GM19467 (cell line): ENCODE measurements around the gene HMOX1.
"Not testable (repeated sequence)": the region's sequence is repeated elsewhere in the genome, so short reads cannot be mapped to it uniquely, and the experiment has no call there.

Experiments
- ATAC-seq: cut with Tn5 transposase; IDR thresholded peaks from one replicate; pipeline ENCODE4 v1.9.1; 2021; ENCODE audit warnings: mild to moderate bottlenecking, moderate library complexity; ENCODE audit not compliant: unreplicated experiment

HMOX1 gene

DNA sequence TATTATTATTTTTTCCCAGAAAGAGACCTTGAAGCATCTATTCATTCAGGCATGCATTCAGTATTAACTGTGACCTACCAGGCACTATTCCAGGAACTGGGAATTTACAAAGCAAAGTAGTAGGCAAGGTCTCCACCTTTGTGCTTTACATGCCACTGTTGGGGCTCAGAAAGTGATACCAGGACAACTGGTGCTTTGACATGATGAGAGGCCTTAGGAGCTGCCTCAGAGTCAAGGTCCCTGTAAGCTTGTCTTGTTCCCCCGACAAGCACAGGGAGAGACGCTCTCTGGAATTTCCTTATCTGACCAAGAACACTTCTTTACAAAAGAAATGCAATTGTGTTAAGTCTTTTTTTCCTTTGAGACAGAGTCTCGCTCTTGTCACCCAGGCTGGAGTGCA lies 2.3 kb upstream of the HMOX1 start:
- ATAC-seq = no peak

- ATAC-seq = no peak
Measured at GRCh38 chr22:35379146-35379993, 1.5 kb upstream of the HMOX1 start.

- no peak for ATAC-seq
Measured at GRCh38 chr22:35380013-35380412, 883 bp upstream of the HMOX1 start.

DNA sequence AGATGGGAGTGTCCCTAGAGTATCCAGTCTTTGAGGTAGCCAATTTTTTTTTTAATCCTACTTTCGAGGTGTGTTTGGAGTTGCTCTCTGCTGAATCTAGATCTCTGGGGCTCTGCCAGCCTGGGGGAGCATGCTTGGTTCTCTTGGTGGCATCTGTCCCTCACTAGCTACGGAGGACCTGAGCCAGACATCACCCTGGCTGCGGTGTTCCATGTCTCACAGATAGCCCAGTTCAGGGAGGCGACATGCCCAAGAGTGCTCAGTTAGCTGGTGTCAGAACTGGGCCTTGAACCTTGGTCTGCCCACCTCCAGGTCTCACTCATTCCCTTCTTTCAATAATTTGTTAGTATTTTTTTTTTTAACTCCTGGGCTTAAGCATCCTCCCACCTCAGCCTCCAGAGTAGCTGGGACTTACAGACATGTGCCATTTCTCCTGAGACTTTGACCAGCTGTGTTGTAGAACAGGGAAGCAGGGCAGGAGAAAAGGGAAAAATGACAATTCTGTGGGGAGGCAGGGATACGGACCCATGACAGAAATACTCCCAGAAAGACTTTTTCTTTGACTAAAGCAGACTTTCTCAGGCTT lies 621 bp downstream of the HMOX1 start:
- no peak for ATAC-seq

DNA sequence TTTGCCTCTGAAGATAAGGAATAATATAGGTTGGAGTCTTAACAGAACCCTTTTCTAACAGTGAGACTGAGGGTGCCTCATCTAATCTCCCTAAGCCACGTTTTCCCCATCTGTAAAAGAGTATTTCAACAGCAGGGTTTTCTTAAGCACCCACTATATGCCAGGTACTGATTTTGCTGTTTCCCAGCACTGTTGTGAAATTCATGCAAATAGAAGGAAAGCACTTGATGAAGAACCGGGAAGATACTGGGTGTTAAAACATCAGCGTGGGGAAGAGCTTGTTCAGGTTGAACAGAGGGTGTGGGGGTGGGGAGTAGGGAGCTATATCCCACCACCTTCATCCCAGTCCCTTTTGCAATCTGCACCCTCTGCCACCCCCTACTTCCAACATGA lies 2.8 kb downstream of the HMOX1 start:
- no peak for ATAC-seq

DNA sequence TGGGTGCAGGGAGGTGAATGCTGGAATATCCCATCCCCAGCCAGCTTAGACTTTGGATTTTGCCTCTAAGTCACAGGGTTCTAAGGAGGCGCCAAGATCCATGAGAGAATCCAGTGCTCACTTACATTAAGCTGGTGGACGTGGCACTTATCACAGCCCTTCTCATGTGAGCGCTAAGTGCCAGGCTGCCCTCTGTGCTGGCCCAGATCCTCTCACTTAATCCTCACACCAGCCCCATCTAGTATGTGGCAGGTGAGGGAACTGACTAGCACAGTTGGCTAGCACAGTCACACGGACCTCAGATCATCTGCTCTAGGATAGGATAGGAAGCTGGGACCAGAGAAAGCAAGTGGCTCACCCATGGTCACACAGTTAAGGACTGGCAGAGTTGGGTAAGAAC lies 3.6 kb downstream of the HMOX1 start:
- ATAC-seq = no peak

DNA sequence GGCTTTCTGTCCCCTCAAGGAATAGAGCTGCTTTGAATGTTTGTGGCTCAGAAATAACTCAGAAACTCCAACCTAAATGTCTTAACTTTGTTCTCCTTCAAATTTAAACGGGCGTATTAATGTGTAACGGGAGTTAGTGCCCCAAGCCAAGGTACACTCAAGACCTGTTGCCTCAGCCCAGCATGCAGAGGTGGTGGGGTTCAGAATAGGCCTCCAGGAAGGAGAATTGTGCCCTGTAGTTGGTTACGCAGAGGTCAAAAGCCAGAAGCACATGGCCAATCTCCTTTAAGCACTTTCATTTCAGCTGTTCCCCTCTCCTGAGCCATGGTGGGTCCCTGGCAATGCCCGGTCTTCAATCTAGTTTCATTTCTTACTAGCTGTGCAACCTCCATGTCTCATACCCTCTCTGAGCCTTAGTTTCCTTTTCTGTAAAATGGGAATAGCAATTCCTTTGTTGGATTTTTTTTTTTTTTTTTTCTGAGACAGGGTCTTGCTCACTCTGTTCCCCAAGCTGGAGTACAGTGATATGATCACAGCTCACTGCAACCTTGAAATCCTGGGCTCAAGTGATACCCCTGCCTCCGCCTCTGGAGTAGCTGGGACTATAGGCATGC lies 4.2 kb downstream of the HMOX1 start:
- ATAC-seq = no peak

- no peak for ATAC-seq
Measured at GRCh38 chr22:35386670-35387288, 5.9 kb downstream of the HMOX1 start.

DNA sequence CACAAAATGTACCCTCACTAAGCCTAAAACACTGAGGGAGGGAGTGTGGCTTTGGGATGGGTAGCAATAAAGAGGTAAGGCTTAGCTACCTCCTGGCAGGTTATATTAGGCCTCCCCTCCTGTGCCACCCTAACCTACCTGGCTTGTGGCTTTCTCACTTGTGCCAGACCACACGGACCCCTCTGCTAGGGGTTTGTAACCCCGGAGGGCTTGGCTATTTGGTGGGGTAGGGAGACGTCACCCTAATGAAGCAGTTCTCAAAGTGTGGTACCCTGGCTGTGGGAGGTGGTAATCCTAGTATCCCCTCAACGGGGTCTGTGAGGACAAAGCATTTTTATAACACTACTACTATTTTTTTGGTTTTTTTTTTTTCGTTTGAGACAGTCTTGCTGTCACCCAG lies 10.0 kb downstream of the HMOX1 start:
- ATAC-seq = no peak

- ATAC-seq = no peak
Measured at GRCh38 chr22:35392357-35392756, 11.5 kb downstream of the HMOX1 start.

GRCh38 chr22:35393116-35394010 lies 12.5 kb downstream of the HMOX1 start:
- no peak for ATAC-seq

DNA sequence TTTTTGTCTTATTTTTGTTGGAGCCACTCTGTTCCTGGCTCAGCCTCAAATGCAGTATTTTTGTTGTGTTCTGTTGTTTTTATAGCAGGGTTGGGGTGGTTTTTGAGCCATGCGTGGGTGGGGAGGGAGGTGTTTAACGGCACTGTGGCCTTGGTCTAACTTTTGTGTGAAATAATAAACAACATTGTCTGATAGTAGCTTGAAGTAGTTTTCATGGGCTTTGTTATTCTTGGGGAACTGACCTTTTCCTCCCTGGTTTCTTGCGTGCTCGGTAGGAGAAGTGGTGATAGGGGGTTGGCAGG lies 13.1 kb downstream of the HMOX1 start:
- ATAC-seq = no peak

DNA sequence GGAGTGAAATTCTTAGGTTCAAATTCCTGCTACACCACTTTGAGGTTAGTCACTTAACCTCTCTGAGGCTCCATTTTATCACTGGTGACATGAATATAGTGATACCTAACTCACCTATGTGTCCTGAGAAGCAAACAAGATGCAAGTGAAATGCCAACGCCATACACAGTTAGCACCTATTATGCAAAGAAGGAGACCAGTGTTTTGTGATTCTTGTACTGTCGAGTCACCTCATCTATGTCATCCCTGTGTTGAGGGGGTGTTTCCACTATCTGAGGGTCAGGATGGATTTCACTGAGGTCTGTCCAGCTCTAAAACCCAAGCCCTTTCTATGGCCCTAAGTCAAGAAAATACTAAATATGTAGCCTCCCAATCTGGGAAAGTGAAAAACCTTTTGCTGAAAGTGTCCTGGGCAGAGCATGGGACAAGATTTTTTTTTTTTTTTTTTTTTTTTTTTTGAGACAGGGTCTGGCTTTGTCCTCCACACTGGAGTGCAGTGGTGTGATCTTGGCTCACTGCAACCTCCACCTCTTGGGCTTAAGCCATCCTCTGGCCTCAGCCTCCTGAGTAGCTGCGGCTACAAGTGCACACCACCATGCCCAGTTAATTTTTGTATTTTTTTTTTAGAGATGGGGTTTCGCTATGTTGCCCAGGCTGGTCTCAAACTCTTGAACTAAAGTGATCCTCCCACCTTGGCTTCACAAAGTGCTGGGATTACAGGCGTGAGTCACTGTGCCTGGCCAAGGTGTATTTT lies 14.1 kb downstream of the HMOX1 start:
- ATAC-seq = no peak

DNA sequence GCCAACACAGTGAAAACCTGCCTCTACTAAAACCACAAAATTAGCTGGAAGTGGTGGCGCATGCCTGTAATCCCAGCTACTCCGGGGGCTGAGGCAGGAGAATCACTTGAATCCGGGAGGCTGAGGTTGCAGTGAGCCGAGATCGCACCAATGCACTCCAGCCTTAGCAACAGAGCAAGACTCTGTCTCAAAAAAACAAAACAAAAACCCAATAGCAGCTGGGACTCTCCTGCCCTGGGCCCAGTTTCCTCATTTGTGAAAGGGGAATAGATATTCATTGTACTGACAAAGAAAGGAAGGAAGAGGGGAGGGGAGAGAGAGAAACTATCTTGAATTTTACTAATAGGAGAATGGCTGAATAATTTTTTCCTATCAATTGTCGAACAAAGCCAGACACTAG lies 15.7 kb downstream of the HMOX1 start:
- ATAC-seq = not testable (repeated sequence)

DNA sequence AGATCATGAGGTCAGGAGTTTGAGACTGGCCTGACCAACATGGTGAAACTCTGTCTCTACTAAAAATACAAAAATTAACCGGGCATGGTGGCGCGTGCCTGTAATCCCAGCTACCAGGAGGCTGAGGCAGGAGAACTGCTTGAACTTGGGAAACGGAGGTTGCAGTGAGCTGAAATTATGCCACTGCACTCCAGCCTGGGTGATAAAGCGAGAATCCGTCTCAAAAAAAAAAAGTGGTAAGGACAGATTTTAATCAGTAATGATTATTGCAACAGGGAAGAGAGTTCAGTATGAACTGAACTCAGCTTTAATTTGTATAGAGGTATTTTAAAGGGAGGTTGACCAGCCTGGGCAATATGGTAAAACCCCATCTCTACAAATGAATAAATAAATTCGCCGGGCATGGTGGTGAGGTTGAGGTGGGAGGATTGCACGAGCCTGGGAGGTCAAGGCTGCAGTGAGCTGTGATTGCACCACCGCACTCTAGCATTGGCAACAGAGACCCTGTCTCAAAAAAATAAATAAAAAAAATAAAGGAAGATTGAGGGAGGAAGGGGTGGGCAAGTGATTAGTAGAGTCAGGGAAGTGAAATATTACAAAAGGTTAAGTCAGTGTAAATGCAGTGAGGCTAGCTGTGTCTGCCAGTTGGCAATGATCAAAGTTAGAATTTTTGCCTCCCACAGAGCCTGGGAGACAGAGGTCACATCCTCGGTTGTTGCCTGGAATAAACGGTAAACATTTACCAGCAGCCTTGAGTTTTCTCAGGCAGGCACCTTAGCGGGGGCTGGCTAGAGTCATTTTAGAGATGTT lies 16.4 kb downstream of the HMOX1 start:
- ATAC-seq = no peak

DNA sequence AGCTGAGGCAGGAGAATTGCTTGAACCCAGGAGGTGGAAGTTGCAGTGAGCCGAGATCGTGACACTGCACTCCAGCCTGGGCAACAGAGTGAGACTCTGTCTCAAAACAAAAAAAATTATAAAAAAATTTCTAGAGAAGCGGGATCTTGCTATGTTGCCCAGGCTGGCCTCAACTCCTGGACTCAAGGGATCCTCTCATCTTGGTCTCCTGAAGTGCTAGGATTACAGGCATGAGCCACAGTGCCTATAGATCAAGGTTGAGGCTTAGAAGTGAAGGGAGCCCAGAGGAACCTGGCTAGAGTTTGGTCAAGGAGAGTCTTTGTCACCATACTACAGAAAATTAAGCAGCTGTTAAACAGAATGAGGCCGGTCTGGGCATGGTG lies 17.7 kb downstream of the HMOX1 start:
- no peak for ATAC-seq

DNA sequence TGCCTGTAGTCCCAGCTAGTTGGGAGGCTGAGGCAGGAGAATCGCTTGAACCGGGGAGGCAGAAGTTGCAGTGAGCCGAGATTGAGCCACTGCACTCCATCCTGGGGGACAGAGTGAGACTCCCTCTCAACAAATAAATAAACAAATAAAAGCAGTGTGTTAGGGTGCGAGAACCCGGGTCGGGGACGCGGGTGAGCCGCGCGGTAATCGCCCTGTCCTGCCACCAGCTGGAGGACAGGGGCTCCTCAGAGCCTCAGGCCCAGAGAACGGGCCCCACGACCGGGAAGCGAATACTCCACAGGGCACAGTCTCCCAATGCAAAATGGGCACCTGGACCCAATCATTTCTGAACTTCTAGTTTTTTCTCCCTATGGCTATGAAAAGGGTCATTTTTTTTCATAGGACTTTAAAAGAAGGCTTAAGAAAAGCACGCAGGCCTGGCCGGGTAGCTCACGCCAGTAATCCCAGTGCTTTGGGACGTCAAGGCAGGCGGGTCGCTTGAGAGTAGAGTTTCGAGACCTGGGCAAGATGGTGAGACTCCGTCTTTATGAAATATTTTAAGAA lies 18.3 kb downstream of the HMOX1 start:
- ATAC-seq = no peak

- peak; percentile 90 for ATAC-seq
Measured at GRCh38 chr22:35399678-35400500, 19.0 kb downstream of the HMOX1 start, which contains the start of gene MCM5. TSS of gene MCM5 (plus strand) at chr22:35400140. CDS start at chr22:35400439, 299 bp downstream.
